Nephron progenitor cell (in vitro differentiated cells): ENCODE data around the gene MUC16.
A peak's percentile ranks its signal among the peaks of the same experiment; 100 is the strongest.

ENCODE experiments used
- DNase-seq: peaks from one replicate; pipeline ENCODE4 v3.0.0; 2021
- H3K27ac Mint-ChIP-seq: 2 replicates; pipeline ENCODE4 v1.8.0; 2021; ENCODE audit warnings: mild to moderate bottlenecking, moderate library complexity, mixed read lengths
- H3K27me3 Mint-ChIP-seq: 2 replicates; pipeline ENCODE4 v1.8.0; 2021; ENCODE audit warnings: mild to moderate bottlenecking, low read depth, mixed read lengths; ENCODE audit not compliant: poor library complexity
- H3K36me3 Mint-ChIP-seq: 2 replicates; pipeline ENCODE4 v1.8.0; 2021; ENCODE audit warnings: low read depth, mixed read lengths
- H3K4me1 Mint-ChIP-seq: 2 replicates; pipeline ENCODE4 v1.8.0; 2021; ENCODE audit warnings: mixed read lengths
- H3K4me3 Mint-ChIP-seq: 2 replicates; pipeline ENCODE4 v1.8.0; 2021; ENCODE audit warnings: mild to moderate bottlenecking, moderate library complexity, mixed read lengths
- H3K9me3 Mint-ChIP-seq: 2 replicates; pipeline ENCODE4 v1.8.0; 2021; ENCODE audit warnings: mild to moderate bottlenecking, moderate library complexity, mixed read lengths
- CTCF ChIP-seq: fragments of 200-600 bp; sonication (generic); IDR thresholded peaks from 2 replicates; pipeline ENCODE4 v1.5.0; 2021; ENCODE audit warnings: antibody characterized with exemption

The MUC16 gene

GRCh38 chr19:8988204-8988603, 22.0 kb downstream of the MUC16 start:
- peaks cover 3% of the 10 kb centered on the region for H3K27me3 Mint-ChIP-seq
- H3K9me3 Mint-ChIP-seq: peaks cover 52% of the 10 kb centered on the region
- no peak for DNase-seq
- H3K4me3 Mint-ChIP-seq: no peak overlapping the region
- no peaks in the 10 kb centered on the region for H3K4me1 Mint-ChIP-seq
- no peak overlapping the region for H3K27ac Mint-ChIP-seq
- no peak for TF ChIP-seq CTCF
- no peaks in the 10 kb centered on the region for H3K36me3 Mint-ChIP-seq

- no peaks in the 10 kb centered on the region for H3K4me1 Mint-ChIP-seq
- H3K36me3 Mint-ChIP-seq: no peaks in the 10 kb centered on the region
- peaks cover 3% of the 10 kb centered on the region for H3K27me3 Mint-ChIP-seq
- no peak for TF ChIP-seq CTCF
- H3K9me3 Mint-ChIP-seq: peaks cover 59% of the 10 kb centered on the region
- no peak for DNase-seq
- H3K27ac Mint-ChIP-seq: no peak overlapping the region
- no peak overlapping the region for H3K4me3 Mint-ChIP-seq
These were observed 23.9 kb downstream of the MUC16 start for GRCh38 chr19:8986296-8986695.

- Mint-ChIP-seq H3K4me3 (no peak overlapping the region), H3K27me3 (peaks cover 9% of the 10 kb centered on the region), H3K4me1 (no peaks in the 10 kb centered on the region), H3K9me3 (peaks cover 27% of the 10 kb centered on the region), H3K27ac (no peak overlapping the region), H3K36me3 (no peaks in the 10 kb centered on the region)
- TF ChIP-seq CTCF: no peak
- peak; percentile 30 for DNase-seq
These were observed 36.6 kb downstream of the MUC16 start for GRCh38 chr19:8973501-8974091.

- H3K4me3 Mint-ChIP-seq: no peak overlapping the region
- H3K4me1 Mint-ChIP-seq: no peaks in the 10 kb centered on the region
- no peak overlapping the region for H3K27ac Mint-ChIP-seq
- peaks cover 18% of the 10 kb centered on the region for H3K9me3 Mint-ChIP-seq
- DNase-seq: peak; percentile 7
- peaks cover 3% of the 10 kb centered on the region for H3K27me3 Mint-ChIP-seq
- TF ChIP-seq CTCF: no peak
- no peaks in the 10 kb centered on the region for H3K36me3 Mint-ChIP-seq
These were observed 44.3 kb downstream of the MUC16 start for GRCh38 chr19:8965887-8966286.
